ENCODE data around the gene QSER1.
A peak's percentile ranks its signal among the peaks of the same experiment; 100 is the strongest.

Gene QSER1

DNA sequence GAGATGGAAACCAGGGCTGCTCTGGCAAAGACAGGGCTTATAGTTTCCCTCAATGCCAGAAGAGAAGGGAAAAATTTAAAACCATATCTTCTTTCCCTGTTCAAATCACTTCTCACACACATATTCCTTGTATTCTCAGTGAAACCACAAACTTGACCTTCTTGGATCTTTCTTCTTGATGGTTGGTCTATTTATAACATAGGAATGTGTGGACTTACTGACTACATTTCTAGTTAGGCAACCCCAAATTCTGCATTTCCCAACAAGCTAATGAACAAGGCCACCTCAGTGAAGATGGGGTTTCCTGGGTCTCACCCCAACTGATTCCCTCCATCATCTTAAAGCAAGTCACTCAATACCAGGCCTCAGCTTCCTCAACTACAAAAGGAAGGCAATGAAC is 3.8 kb upstream of the QSER1 start:
- no peak overlapping the region for H3K4me3 ChIP-seq (ENCODE audit: control insufficient read depth, low read depth, low read length)
- peak; percentile 47 for DNase-seq (ENCODE audit: low read depth)
- TF ChIP-seq, protein P1, sequence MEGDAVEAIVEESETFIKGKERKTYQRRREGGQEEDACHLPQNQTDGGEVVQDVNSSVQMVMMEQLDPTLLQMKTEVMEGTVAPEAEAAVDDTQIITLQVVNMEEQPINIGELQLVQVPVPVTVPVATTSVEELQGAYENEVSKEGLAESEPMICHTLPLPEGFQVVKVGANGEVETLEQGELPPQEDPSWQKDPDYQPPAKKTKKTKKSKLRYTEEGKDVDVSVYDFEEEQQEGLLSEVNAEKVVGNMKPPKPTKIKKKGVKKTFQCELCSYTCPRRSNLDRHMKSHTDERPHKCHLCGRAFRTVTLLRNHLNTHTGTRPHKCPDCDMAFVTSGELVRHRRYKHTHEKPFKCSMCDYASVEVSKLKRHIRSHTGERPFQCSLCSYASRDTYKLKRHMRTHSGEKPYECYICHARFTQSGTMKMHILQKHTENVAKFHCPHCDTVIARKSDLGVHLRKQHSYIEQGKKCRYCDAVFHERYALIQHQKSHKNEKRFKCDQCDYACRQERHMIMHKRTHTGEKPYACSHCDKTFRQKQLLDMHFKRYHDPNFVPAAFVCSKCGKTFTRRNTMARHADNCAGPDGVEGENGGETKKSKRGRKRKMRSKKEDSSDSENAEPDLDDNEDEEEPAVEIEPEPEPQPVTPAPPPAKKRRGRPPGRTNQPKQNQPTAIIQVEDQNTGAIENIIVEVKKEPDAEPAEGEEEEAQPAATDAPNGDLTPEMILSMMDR (conservative IDR thresholded peaks at IDR 0.05; ENCODE audit: control insufficient read depth, insufficient read depth, low read depth, low read length), result no peak

DNA sequence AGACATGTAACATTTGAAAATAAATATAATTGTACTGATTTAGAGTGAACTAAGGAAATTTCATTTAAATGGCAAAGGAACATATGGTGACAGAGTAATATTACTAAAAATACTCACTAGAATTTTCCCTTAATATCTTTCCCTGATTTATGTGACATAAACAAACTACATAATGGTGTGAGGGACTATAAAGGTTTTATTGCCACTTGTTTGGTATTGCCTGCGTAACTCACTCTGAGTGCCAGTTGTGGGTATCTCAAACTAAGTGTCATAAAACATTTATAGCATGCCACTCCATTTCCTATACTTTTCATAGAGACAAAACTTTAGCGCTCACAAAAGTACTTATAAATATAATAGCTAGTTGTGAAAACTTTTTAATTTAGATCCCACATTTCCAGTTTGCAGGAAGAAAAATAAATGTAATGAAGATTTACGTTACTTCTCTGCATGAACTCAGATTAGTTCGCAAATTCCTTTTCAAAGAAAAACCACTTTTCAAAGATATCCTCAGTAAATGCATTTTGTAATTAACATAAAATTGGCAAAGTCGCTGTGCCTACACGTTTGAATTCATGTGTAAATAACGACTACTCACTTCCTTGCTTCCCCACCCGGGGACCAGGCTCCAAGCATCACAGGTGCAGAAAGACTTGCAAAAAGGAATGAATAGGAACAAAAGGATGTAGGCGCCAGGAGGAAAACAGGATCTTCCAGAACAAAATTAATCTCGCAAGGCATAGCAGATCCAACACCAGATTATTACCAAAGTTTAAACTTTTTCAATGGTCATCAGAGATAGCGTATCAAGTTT is 1.6 kb upstream of the QSER1 start:
- H3K4me3 ChIP-seq (ENCODE audit: control insufficient read depth, low read depth, low read length), result no peak overlapping the region
- no peak for DNase-seq (ENCODE audit: low read depth)
- TF ChIP-seq, protein P1 (conservative IDR thresholded peaks at IDR 0.05; ENCODE audit: control insufficient read depth, insufficient read depth, low read depth, low read length), result no peak

DNA sequence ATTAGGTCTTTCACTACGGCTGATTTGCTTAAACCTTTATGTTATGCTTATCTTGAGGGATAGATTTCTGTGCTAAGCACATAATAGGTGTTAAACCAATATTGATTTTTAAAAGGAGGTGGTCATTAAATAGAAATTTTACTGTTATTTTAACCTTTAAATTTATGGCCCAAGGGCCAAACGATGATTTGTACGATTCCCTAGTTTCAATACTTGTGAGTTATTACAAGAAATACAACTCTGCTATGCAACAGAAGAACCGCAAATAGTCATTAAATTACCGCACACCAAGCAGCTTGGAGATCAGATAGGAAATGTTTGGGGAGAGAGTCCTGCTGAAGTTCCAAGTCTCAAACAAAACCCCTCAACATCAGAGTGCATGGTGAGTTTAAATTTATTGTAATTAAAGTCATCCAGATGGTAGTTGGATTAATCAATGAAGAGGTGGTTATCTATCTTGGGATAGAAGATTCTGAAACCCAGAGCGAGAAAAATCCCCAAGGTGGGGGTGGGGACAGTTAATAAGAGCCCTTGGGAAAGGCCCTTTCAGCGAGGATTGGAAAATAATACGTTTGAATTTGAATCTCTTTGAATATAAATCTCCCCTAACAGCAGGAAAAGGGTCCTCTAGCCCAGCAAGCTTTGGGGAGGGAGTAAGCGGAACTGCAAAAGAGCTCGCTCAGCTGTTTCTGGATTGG is 805 bp upstream of the QSER1 start:
- TF ChIP-seq, protein P1 (conservative IDR thresholded peaks at IDR 0.05; ENCODE audit: control insufficient read depth, insufficient read depth, low read depth, low read length), result no peak
- peak; percentile 31 for DNase-seq (ENCODE audit: low read depth)
- H3K4me3 ChIP-seq (ENCODE audit: control insufficient read depth, low read depth, low read length), result peak overlapping the region; percentile 74

DNA sequence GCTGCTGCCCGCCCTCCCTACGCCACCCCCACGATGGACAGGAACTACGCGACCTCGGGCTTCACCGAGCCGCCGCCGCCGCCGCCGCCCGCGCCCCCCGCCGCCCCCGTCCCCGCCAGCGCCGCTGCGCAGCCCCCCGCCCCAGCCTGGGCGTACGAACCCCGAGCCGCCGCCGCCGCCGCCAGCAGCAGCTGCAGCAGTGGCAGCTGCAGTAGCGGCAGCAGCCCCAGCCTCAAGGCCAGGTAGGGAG is 407 bp downstream of the QSER1 start:
- TF ChIP-seq, protein P1 (conservative IDR thresholded peaks at IDR 0.05; ENCODE audit: control insufficient read depth, insufficient read depth, low read depth, low read length), result no peak
- peak overlapping the region; percentile 86 for H3K4me3 ChIP-seq (ENCODE audit: control insufficient read depth, low read depth, low read length)
- DNase-seq (ENCODE audit: low read depth), result no peak

DNA sequence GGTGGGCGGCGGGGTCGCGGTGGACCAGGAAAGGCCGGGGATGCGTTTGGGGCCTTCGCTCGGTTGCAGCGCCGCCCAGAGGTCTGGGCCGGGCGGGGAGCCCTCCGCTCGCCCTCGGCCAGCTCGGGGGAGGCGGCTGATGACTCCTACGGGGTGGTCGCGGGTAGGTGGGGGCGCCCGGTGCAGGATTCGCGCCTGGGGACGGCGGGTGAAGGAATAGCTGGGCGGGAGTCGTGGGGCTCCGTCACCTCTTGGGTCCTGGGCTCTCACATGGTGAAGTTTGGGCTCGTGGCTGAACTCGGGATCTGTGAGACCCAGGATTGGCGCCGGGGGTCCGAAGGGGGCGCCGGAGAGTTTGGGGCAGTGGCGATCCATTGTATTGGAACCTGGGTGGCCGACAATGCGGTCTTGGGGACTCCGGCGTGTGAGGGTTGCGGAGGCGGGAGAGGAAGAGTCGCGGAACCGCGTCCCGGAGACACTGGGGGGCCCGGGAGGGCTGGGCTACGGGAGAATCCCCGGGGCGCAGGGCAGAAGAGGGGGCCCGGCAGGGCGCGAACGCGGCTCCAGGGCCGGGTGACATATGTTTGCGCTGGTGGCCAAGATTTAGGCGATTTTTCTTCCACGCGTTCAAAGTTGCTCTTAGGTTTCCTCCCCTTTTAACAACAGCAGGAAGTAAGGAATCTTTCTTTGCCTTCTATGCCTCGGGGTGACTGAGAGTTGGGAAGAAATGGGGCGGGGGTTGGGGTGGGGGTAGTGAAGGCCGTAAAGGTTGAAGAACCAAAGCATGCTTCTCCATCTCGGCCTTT is 935 bp downstream of the QSER1 start:
- TF ChIP-seq, protein P1 (conservative IDR thresholded peaks at IDR 0.05; ENCODE audit: control insufficient read depth, insufficient read depth, low read depth, low read length), result peak; percentile 20
- peak overlapping the region; percentile 86 for H3K4me3 ChIP-seq (ENCODE audit: control insufficient read depth, low read depth, low read length)
- peak; percentile 20 for DNase-seq (ENCODE audit: low read depth)

DNA sequence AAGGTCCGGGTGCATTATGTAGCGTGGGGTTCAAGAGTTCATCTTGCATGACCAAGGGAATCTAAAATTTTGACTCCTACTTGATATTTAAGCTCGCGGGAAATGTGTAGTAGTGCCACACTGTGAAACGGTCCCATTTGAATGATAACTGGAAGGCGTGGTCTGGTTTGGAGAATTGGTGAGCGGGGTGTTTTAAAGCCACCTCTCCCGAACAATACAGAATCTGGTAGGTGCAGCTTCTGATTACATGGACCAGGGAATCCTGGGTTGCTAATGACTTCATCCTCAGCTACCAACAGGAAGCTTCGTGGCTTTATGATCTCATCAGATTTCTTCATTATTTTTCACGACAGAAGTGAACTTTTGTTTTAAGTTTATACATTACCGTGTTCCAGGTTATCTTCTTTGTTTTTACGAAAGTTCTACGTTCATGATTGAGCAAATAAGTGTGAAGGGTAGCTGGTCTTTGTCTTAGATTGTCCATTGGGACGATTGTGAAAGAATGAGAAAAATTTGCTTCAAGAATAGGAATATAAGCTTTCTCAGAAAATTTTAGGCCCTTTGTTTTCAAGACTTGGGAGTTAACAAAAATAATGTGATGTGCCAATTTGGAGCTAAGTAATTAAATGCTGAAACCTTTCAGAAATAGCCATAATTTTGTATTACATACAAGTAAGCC is 1.7 kb downstream of the QSER1 start:
- DNase-seq (ENCODE audit: low read depth), result peak; percentile 90
- TF ChIP-seq, protein P1 (conservative IDR thresholded peaks at IDR 0.05; ENCODE audit: control insufficient read depth, insufficient read depth, low read depth, low read length), result no peak
- H3K4me3 ChIP-seq (ENCODE audit: control insufficient read depth, low read depth, low read length), result peak overlapping the region; percentile 86

Data from fibroblast of mammary gland (primary cell).